Gastroesophageal sphincter (tissue), 4 donors: ENCODE results near the gene IGFBP6. TPM values are rescaled to one million over a fixed set of nuclear protein-coding genes. Genes with fewer than 3 reads are reported as not detected.
A peak's percentile ranks its signal among the peaks of the same experiment; 100 is the strongest.

Experiments used
- ATAC-seq: fragments of 150-250 bp; one replicate; pipeline ENCODE4 v1.9.1; 2016; ENCODE audit warnings: mild to moderate bottlenecking, moderate library complexity
- H3K27ac ChIP-seq, 4 donors: fragments of 200-600 bp; sonication (generic) in 3 of 4; 1 replicate in 3 of 4; 2 replicates in 1 of 4; pipeline ENCODE4 v1.5.1; 2016 to 2019
- H3K27me3 ChIP-seq: fragments of 200-600 bp; sonication (generic); one replicate; pipeline ENCODE4 v1.5.1; 2019
- H3K36me3 ChIP-seq, 2 donors: fragments of 200-600 bp; sonication (generic); one replicate each; pipeline ENCODE4 v1.5.1; 2019; ENCODE audit warnings: control low read depth in 1 of 2
- H3K4me1 ChIP-seq, 3 donors: fragments of 200-600 bp; sonication (generic); 1 replicate in 2 of 3; 2 replicates in 1 of 3; pipeline ENCODE4 v1.5.1; 2016 to 2019; ENCODE audit warnings: control low read depth in 2 of 3
- H3K4me3 ChIP-seq, 2 donors: fragments of 200-600 bp; sonication (generic); one replicate each; pipeline ENCODE4 v1.5.1; 2019; ENCODE audit warnings: mild to moderate bottlenecking in 1 of 2, moderate library complexity in 1 of 2
- H3K9me3 ChIP-seq, 3 donors: fragments of 200-600 bp; sonication (generic); one replicate each; pipeline ENCODE4 v1.5.1; 2017 to 2019; ENCODE audit warnings: control low read depth in 2 of 3
- EP300 ChIP-seq: sonication (generic); formaldehyde crosslinking; IDR thresholded peaks from one replicate; pipeline ENCODE4 v1.6.1; 2017; ENCODE audit warnings: antibody characterized with exemption, mild to moderate bottlenecking
- POLR2A ChIP-seq, 2 donors: fragments of 450-650 bp; IDR thresholded peaks; one replicate each; pipeline ENCODE4 v1.6.1; 2017; ENCODE audit warnings: antibody characterized with exemption in 2 of 2, mild to moderate bottlenecking in 2 of 2, moderate library complexity in 1 of 2
- POLR2AphosphoS5 ChIP-seq: sonication (generic); formaldehyde crosslinking; IDR thresholded peaks from one replicate; pipeline ENCODE4 v1.6.1; 2017; ENCODE audit warnings: antibody characterized with exemption
- WGBS, 2 donors: methylation state at CpG; one replicate each; pipeline ENCODE4 v1.1.5; 2018; ENCODE audit warnings: low coverage in 1 of 2; 5-methylcytosine and 5-hydroxymethylcytosine counted together
- total RNA-seq, 4 donors: library from RNA; depleted of rRNA; stranded (reverse); fragments of >200 nt; gene quantifications; one replicate each; pipeline ENCODE4 v1.1.0, GENCODE V29; 2016
- TF ChIP-seq, protein P1 (sequence below), 4 experiments: fragments of 200-600 bp in 2 of 4; fragments of 450-650 bp in 2 of 4; sonication (generic) in 1 of 4; IDR thresholded peaks; one replicate each; pipeline ENCODE4 v1.5.1; 2017 to 2019; ENCODE audit warnings: antibody characterized with exemption in 4 of 4, mild to moderate bottlenecking in 2 of 4, moderate library complexity in 2 of 4

IGFBP6 gene
- total RNA-seq, 4 donors from 2014 or later, result 632 to 1,838 (median 914) TPM

DNA sequence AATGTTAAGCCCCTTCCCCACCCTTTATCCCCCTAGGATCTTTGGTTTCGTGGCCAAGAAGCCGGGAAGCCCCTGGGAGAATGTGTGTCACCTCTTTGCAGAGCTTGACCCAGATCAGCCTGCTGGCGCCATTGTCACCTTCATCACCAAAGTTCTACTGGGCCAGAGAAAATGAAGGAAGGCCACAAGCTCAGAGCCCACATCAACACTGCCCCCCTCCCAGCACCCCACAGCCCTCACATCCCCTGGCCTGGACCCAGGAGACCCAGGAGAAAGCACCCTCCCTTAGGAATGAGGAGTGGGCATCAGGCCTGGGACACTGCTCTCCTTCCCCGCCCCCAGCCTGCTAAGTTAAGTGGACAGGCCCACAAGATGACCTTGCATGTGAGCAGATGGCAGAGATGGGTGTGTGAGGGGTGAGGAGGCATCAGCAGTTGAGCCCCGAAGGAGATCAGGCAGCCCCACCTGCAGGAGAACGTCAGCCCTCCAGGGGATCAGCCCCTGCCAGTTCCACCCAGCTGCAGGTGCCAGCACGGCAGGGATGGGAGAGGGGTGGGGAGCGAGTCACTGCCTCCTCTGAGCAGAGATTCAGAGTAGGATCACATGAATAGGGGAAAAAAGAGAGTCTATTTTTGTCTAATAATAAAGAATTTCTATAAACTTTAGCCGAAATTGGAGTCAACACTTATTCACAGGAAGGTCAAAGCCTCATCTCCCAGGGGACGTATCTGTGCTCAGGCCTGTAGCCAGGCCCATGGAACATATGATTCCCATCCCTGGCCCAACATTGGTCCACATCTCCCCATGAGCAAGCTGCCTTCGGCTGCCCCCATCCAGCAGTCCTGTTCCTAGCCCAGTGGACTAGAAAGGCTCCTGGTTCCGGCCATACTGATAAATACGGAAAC, 33.5 kb upstream of the IGFBP6 start:
- no peaks in the 10 kb centered on the region for H3K9me3 ChIP-seq
- H3K4me3 ChIP-seq, result no peak overlapping the region
- H3K4me1 ChIP-seq, result peaks cover 0 to 100% (median 69%) of the 10 kb centered on the region in 3 donors
- 24 to 25% methylated on average over 5 to 8 of the region's 13 CpGs for WGBS, 2 donors
- TF ChIP-seq, protein P1, sequence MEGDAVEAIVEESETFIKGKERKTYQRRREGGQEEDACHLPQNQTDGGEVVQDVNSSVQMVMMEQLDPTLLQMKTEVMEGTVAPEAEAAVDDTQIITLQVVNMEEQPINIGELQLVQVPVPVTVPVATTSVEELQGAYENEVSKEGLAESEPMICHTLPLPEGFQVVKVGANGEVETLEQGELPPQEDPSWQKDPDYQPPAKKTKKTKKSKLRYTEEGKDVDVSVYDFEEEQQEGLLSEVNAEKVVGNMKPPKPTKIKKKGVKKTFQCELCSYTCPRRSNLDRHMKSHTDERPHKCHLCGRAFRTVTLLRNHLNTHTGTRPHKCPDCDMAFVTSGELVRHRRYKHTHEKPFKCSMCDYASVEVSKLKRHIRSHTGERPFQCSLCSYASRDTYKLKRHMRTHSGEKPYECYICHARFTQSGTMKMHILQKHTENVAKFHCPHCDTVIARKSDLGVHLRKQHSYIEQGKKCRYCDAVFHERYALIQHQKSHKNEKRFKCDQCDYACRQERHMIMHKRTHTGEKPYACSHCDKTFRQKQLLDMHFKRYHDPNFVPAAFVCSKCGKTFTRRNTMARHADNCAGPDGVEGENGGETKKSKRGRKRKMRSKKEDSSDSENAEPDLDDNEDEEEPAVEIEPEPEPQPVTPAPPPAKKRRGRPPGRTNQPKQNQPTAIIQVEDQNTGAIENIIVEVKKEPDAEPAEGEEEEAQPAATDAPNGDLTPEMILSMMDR (IDR thresholded peaks at IDR 0.05), result peak in 2 of 4 experiments; percentile 7 to 10
- TF ChIP-seq POLR2AphosphoS5, result peak; percentile 44
- TF ChIP-seq POLR2A (IDR thresholded peaks at IDR 0.05), result no peak
- no peak for TF ChIP-seq EP300
- ATAC-seq, result peak; percentile 56
- H3K27ac ChIP-seq, result peak overlapping the region in 3 of 4 donors; percentile 85 to 95 (median 86)
- no peaks in the 10 kb centered on the region for H3K27me3 ChIP-seq
- H3K36me3 ChIP-seq, result peaks cover 0 to 96% of the 10 kb centered on the region in 2 donors

DNA sequence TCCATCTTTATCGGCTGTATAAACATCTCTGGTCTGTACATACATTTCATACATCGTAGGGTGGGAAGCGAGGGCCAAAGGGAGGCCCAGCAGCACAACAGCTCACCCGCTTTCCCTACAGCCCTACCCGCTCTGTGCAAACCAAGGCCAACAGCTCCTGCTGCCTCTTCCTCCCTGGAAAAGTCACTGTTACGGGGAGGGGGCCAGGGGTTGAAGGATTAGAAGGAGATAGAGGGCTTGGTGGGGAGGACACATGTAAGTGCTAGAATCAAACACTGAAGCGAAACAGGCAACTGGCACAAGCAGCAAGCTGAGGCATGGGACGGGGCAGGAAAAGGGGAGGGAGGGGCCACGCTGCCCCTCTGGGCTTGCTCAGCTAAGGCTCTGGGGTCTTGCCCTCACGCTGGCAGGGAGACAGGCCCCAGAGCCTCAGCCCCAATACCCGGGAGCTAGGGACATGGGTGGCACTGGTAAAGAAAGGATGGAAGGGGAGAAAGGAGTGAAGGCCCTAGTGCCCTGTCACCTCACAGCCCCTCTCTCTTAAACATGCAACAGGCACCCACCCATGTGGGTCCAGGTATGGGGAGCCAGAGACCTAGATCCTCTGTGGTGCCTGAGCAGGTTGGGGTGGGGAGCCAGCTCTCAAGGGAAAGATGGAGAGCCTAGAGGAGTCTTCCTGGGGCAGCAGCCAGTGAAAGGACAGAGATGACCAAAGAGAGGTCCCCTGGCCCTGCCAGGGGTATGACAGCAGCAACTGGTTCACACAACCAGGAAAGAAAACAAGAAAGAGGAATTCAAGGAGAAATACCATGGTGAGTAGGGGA, 32.6 kb upstream of the IGFBP6 start:
- Histone ChIP-seq H3K27me3 (no peaks in the 10 kb centered on the region), H3K4me1 (peaks cover 0 to 100% (median 76%) of the 10 kb centered on the region in 3 donors), H3K4me3 (no peak overlapping the region), H3K27ac (peak overlapping the region in 3 of 4 donors; percentile 85 to 95 (median 86)), H3K9me3 (no peaks in the 10 kb centered on the region), H3K36me3 (peaks cover 0 to 95% of the 10 kb centered on the region in 2 donors)
- TF ChIP-seq POLR2AphosphoS5, result peak; percentile 2
- TF ChIP-seq POLR2A (IDR thresholded peaks at IDR 0.05), result no peak
- WGBS, 2 donors, result 58 to 60% methylated on average over 1 to 4 of the region's 11 CpGs
- no peak for ATAC-seq

DNA sequence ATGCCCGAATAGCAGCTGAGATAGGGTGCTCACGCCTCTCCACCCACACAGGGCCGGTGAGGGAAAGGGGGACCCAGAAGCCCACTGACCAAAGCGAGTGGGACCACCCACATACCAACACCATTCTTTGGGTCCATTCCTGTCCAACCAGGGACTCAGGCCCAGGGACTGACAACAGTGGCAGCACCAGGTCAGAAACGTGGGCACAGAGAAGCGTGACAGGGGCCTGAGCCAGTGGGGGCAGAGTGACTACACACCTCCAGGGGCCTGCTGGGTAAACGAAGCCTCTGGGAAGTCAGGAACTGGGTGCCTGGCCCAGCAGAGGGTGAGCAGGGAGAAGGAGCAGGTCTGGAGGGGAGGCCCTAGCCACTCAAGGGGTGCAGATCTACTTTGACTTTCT, 32.0 kb upstream of the IGFBP6 start:
- Histone ChIP-seq H3K4me3 (no peak overlapping the region), H3K9me3 (no peaks in the 10 kb centered on the region), H3K36me3 (peaks cover 0 to 95% of the 10 kb centered on the region in 2 donors), H3K27ac (peak overlapping the region in 3 of 4 donors; percentile 85 to 95 (median 86)), H3K4me1 (peaks cover 0 to 100% (median 77%) of the 10 kb centered on the region in 3 donors), H3K27me3 (no peaks in the 10 kb centered on the region)
- TF ChIP-seq, protein P1 (IDR thresholded peaks at IDR 0.05), result no peak
- TF ChIP-seq EP300, result no peak
- TF ChIP-seq POLR2AphosphoS5, result peak; percentile 51
- TF ChIP-seq POLR2A (IDR thresholded peaks at IDR 0.05), result no peak
- no peak for ATAC-seq
- 35 to 60% methylated on average over 4 to 5 of the region's 7 CpGs for WGBS, 2 donors

GRCh38 chr12:53065975-53066931, 31.2 kb upstream of the IGFBP6 start:
- peak; percentile 60 for ATAC-seq
- Histone ChIP-seq H3K36me3 (peaks cover 0 to 93% of the 10 kb centered on the region in 2 donors), H3K4me1 (peaks cover 5 to 100% (median 77%) of the 10 kb centered on the region in 3 donors), H3K27me3 (no peaks in the 10 kb centered on the region), H3K9me3 (no peaks in the 10 kb centered on the region), H3K27ac (peak overlapping the region; percentile 5 to 95 (median 86)), H3K4me3 (peak overlapping the region in 1 of 2 donors; percentile 18)
- WGBS, 2 donors, result 2 to 35% methylated on average over 7 to 16 of the region's 24 CpGs
- TF ChIP-seq POLR2A (IDR thresholded peaks at IDR 0.05), result no peak
- peak; percentile 62 for TF ChIP-seq POLR2AphosphoS5
- TF ChIP-seq, protein P1 (IDR thresholded peaks at IDR 0.05), result peak in 3 of 4 experiments; percentile 92 to 97 (median 97)
